HG02852 (cell line): ENCODE results near the gene BCAN.
"Not testable (repeated sequence)": the region's sequence is repeated elsewhere in the genome, so short reads cannot be mapped to it uniquely, and the experiment has no call there.

Experiments used
- ATAC-seq: cut with Tn5 transposase; IDR thresholded peaks from one replicate; pipeline ENCODE4 v1.9.1; 2021; ENCODE audit warnings: mild to moderate bottlenecking, moderate library complexity; ENCODE audit not compliant: unreplicated experiment

Gene BCAN

DNA sequence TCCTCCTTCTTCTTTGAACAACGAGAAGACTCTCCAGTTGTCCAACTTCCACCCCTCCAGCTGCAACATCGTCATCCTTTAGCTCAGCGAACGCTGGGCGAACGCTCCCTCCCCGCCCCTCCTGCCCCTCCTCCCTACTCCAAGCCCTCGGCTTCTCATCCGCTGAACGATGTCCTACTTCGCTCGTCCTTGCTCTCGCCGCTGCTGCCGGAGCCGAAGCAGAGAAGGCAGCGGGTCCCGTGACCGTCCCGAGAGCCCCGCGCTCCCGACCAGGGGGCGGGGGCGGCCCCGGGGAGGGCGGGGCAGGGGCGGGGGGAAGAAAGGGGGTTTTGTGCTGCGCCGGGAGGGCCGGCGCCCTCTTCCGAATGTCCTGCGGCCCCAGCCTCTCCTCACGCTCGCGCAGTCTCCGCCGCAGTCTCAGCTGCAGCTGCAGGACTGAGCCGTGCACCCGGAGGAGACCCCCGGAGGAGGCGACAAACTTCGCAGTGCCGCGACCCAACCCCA lies at the start of gene BCAN:
Gene BCAN (plus strand): TSS at position 357 of the 504 bp plus-strand sequence. CDS start 3,938 bp downstream, outside the sequence.
- no peak for ATAC-seq

- ATAC-seq, result no peak
Measured at GRCh38 chr1:156592158-156592909, 49.6 kb upstream of the BCAN start.

GRCh38 chr1:156592910-156593660 lies 48.8 kb upstream of the BCAN start:
- ATAC-seq, result no peak

- no peak for ATAC-seq
Measured at GRCh38 chr1:156593661-156593989, 48.3 kb upstream of the BCAN start.

- ATAC-seq, result no peak
Measured at GRCh38 chr1:156594190-156594589, 47.7 kb upstream of the BCAN start.

DNA sequence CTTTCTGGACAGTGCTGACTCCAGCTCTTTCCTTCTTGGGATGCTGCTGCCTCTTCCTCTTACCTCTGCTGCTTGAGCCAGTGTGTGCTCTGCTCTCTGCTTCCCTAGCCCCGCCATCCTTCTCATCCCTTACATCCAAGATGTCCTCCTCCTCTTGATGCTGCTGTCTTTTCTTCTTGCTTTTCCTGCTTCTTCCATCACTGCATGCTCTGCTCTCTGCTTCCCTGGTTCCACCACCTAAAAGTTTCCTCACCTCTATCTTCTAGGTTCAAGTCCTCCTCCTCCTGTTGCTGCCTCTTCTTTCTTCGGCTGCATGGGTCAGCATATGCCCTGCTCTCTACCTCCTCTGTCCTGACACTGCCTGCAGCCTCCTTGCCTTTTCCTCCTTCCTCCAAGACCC lies 46.9 kb upstream of the BCAN start:
- no peak for ATAC-seq

GRCh38 chr1:156596426-156596825 lies 45.5 kb upstream of the BCAN start:
- no peak for ATAC-seq

DNA sequence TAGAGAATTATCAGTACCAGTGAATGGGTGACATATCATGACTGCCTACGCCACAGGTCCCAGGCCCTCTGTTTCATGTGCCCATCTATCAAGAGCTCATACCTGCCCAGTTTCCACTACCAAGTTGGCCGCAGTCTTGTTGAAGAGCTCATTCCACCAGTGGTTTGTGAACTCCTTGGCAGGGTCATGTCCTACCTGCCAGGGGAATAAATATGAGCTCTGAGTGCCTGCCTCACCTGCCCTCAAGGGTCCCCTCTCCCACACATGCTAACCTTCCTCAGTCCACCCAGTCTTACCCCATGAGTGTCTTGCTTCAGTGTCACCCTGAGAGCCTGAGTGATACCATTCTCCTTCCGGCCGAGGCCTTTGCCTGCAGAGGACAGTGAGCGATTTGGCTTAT lies 43.8 kb upstream of the BCAN start:
- ATAC-seq, result no peak

DNA sequence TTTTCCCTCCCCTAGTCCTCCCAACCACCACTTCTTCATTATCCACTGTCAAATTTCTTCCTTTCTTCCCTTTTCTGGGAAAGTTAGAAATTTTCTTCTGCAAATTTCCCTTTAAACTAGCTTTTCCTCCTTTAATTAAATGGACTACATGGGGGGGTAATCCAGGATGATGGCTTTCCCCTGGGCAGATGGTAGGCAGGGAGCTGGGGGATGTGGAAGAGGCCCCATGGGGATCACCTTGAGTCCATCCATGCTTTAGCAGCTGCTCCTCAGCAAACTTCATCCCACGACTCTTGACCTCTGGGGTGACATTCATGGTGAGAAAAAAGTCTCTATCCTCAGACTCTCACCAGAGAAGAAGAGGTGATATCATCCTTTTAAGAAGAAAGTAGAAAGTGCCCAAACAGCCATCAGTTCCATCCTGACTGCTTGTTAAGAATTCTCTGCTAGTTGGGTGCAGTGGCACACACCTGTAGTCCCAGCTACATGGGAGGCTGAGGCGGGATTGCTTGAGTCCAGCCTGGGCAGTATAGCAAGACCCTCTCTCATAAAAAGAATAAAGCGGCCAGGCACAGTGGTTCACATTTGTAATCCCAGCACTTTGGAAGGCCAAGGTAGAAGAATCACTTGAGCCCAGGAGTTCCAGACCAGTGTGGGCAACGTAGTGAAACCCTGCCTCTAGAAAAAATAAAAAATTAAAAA lies 43.0 kb upstream of the BCAN start:
- ATAC-seq, result no peak

DNA sequence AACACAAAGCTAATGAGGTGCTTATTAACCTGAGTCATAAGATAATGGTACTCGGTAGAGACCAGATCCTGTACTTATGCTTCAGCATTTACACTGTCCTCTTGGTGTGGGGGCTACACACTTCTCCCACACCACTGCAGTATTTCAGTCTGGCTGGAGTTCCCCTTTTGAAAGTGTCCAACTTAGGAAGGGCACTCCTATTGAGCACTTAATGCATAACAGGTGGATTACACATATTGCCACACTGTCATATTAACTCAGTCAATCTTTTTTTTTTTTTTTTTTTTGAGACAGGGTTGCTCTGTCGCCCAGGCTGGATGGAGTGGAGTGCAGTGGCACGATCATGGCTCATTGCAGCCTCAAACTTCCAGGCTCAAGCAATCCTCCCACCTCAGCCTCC lies 42.1 kb upstream of the BCAN start:
- ATAC-seq, result no peak

DNA sequence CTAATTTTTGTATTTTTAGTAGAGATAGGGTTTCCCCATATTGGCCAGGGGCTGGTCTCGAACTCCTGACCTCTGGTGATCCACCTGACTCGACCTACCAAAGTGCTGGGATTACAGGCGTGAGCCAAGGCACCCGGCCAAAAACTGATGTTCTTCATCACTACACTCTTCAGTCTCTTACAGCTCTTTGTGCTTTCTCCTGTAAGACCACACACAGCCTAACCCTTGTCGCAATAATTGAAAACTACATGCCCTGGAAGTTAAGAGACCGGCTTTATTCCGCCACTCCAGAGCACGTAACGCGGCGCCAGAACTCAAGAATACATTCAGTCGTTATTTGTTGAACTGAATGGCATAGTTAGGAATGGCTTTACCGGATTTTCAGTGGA lies 41.2 kb upstream of the BCAN start:
- no peak for ATAC-seq

- ATAC-seq, result peak; percentile 65
Measured at GRCh38 chr1:156601122-156601830, 40.6 kb upstream of the BCAN start, which contains the start of gene GPATCH4. Gene GPATCH4, minus strand, starts transcription at chr1:156601479.

DNA sequence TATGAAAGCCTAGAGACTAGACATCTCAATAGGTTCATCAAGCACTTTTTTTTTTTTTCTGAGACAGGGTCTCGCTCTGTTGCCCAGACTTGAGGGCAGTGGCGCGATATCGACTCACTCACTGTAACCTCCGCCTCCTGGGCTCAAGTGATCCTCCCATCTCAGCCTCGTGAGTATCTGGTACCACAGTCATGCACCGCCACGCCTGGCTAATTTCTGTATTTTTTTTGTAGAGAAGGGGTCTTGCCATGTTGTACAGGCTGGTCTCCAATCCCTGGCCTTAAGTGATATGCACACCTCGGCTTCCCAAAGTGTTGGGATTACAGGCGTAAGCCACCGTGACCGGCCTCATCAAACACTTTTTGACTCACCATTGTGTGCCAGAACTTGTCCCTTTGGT lies 40.0 kb upstream of the BCAN start:
- no peak for ATAC-seq

GRCh38 chr1:156602557-156602993 lies 39.3 kb upstream of the BCAN start:
- ATAC-seq, result no peak

DNA sequence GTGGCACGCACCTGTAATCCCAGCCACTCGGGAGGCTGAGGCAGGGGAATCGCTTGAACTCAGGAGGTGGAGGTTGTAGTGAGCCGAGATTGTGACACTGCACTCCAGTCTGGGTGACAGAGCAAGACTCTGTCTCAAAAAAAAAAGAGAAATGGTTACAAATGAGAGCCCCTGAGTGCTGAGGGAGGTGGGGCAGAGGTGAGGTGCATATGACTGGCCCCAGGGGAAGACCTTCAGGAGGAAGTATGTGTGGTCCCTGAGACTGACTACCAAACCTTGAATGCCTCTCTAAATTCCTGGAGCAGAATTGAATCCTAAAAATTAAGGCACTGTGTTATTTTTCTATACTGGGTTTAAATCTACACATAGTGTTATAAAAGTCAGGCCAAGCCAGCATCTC lies 34.6 kb upstream of the BCAN start:
- not testable (repeated sequence) for ATAC-seq

DNA sequence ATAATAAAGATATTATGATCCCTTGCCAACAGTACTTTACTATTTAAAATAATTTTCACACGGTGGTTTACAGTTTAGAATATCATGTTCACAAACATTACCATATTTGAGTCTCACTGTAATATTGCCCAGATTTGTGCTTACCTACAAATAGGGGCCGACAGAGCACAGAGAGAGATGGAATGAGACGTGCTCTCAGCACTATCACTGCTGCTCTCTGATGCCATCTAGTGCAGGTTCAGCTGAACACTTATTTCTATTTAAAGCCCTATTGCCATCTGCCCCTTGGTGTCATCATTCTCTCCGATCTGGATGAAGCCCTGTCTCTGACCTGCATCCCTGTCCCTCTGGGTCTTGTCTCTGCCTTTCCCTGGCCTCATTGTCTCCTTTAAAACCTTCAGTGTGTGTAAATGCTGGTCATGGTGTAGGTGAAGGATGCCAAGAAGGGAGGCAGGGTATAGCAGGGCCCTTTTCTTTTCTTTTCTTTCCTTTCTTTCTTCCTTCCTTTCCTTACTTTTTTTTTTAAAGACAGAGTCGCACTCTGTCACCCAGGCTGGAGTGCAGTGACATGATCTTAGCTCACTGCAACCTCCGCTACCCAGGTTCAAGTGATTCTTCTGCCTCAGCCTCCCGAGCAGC lies 33.8 kb upstream of the BCAN start:
- ATAC-seq, result peak; percentile 50

DNA sequence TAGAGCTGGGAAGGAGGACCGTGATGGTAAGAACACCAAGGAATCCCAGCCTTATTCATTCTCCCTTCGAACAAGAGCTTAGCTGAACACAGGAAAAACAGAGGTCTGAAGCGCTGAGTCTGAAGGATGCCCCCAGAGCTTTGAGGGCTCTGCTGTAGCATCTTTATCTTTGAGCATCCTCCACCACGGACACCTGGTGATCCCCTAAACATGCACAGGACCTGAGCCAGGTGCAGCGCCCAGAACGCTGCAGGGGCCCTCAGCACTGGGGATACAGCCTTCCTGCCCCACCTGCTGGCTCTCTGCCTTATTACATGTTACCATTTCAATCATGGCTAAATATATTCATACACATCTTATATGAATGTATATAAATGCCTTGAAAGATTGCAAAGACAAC lies 32.9 kb upstream of the BCAN start:
- ATAC-seq, result peak; percentile 48

DNA sequence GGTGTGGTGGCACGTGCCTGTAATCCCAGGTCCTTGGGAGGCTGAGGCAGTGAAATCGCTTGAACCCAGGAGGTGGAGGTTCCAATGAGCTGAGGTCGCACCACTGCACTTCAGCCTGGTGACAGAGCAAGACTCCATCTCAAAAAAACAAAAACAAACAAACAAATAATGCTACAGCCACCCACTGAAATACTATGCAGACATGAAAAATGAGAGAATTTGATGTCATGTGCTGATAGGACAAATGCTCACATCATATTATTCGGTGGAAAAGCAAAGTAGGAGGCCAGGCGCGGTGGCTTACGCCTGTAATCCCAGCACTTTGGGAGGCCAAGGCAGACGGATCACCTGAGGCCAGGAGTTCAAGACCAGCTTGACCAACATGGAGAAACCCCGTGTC lies 31.8 kb upstream of the BCAN start:
- not testable (repeated sequence) for ATAC-seq

DNA sequence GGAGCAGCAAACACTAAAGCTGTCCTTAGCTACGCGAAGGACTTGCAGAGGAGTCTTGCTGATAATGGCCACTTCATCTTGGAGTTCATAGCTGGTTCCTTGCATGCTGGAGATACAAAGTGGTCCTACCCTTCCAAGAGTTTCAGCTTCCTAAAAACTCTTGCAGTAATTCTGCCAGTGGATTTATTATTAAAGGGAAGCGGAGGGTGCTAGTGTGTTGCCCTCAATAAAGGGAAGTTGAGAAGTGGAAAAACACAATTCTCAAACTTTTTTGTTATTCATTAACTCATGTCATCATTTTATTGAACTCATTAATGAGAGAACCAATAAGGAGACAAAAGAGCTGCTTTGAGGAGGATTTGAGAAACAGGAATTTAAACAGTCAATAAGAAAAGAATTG lies 29.3 kb upstream of the BCAN start:
- no peak for ATAC-seq

DNA sequence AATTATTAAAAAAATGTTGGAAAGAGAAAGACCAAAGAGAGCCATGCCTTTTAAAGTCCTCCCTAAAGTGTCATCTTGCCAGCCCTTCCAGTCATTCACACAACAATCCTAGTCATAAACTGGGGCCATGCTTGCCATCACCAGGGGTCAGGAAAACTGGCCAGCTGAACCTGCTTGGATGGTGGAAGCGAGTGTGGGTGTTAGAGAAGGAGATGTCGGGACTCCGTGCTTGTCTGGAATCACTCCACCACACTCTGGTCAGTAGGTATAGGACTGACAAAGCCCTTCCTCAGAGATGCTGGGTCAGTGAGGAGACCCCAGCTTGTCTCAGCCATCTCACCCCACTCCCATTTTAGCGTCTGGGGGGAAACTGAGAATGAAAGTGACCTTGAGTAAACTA lies 26.0 kb upstream of the BCAN start:
- no peak for ATAC-seq
